Cortex of kidney (tissue), 1 donor: ENCODE data around the gene IL1R1.
"Not testable (repeated sequence)": the region's sequence is repeated elsewhere in the genome, so short reads cannot be mapped to it uniquely, and the experiment has no call there.

Source experiments
- DNase-seq: peaks from one replicate; lab custom pipeline; 2025; lab: John Stamatoyannopoulos, UW

IL1R1 gene

DNA sequence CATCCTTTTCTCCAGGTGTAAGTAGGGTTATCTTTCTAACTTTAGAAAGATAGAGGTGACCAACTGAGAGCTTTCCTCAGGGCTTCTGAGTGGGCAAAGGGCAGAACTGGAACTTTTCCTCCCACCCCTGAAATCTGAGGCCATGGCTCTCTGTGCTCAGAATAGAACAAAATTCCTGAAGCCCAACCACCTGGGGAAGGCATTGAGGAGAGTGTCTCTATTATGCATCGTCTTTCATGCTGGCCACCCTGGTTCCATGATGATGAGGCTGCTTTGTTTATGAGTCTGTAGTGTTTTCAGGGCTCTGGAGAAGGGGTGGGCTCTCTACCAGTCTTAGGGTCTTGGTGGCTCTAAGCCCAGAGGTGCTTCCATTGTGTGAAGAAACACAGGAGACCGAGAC is 30.7 kb upstream of the IL1R1 start:
- DNase-seq: no peak

DNA sequence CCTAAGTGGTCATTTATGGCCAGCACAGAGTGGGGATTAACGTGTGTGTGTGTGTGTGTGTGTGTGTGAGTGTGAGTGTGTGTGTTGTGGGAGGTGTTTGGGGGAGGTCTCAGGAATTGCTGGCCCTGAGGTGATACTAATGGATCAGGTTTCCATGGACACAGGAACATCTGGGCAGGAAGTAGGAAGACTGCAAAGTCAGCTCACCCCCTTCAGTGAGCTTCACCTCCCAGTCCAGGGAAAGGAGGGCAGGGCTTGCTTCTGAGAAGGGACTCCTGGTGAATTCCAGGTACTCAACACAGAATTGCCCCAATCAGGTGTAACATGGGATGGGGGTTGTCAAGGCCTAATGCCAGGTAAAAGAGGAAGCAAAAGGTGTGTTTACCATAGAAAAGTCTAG is 30.3 kb upstream of the IL1R1 start:
- no peak for DNase-seq

- DNase-seq: no peak
Measured at GRCh38 chr2:102112692-102113665, 29.6 kb upstream of the IL1R1 start.

- DNase-seq: no peak
Measured at GRCh38 chr2:102114290-102114721, 28.2 kb upstream of the IL1R1 start.

DNA sequence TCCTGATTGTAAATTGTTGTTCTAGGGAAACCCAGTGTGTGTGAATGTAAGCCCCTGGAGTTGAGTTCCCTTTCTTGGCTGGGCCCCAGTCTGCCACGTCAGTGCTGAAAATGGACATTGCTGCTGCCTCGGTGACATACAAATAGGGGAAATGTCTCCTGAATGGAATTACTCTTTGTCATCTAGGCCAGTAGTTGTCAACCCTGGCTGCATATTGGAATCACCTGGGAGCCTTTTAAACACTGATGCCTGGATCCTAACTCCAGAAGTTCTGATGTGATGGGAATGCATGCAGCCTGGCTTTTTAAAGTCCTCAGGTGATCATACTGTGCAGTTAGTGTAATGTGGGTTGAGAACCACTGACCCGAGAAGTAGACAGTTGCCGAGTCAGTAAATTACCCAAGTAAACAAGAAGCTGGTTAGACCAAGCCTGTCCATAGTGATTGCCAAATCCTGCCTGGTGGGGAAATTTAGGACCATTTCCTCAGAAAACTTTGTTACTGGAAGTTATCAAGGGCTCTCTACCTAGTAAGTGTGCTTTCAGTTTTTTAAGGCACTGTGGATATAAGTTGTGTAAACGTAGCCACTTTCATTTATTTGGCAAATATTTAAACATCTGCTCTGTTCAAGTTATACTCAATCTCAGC is 27.6 kb upstream of the IL1R1 start:
- no peak for DNase-seq

DNA sequence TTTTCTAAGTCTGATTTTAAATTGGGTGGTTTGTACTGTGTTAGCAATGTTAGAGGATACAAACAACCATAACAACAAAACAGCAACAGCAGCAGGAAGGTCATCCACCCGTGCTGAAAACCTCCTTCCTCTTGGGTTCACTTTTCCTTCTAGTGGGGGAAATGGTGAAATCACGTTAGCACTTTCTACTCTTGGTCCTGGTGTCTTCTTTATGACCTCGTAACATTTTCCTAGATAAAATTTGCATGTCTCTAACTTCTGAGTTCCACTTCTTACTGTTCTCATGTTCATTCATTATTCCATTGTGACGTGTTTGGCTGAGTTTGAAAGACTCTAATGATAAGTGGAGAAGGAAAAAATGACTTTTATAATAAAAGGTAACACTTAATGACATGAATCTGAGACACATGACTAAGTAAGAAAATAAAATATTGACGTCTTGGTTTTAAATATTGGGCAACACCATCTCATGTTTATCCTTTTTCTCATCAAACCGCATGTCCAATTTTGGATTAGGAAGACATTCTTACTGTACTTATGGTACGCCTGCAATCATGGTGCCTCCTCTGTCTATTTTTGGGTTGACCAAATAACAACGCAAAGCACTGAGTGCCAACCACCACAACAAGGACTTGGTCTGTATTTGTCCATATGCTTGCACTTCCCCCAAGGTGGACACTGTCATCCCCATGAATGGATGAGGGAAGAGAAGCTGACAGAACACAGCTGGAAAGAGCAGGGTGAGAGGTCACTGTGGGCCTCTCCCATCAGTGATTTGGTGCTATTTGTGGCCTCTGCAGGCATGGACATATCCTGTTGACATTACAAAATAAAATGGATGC is 25.7 kb upstream of the IL1R1 start:
- DNase-seq: no peak

GRCh38 chr2:102117472-102117858 is 25.1 kb upstream of the IL1R1 start:
- no peak for DNase-seq

DNA sequence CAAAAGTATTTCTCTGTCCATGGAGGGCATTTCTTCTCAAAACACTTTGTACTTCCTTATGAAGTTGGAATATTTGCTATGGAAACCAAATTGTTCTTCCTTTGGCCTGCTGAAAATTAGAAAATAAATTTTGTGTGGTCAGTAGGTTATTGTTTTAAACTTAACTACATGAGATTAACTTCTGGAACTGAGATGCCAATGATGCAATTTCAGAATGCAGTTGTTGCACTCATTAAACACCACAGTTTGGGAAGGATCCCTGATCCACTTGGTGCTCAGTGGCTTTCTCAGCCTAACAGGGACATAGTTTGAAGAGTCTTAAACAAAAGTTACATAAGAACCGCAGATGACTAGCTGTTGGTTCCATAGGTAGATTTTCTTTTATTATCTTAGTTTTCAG is 23.3 kb upstream of the IL1R1 start:
- DNase-seq: no peak

GRCh38 chr2:102120261-102120660 is 22.3 kb upstream of the IL1R1 start:
- no peak for DNase-seq

- no peak for DNase-seq
Measured at GRCh38 chr2:102120701-102121159, 21.8 kb upstream of the IL1R1 start.

- DNase-seq: no peak
Measured at GRCh38 chr2:102122115-102122514, 20.4 kb upstream of the IL1R1 start.

GRCh38 chr2:102122909-102123308 is 19.6 kb upstream of the IL1R1 start:
- no peak for DNase-seq

GRCh38 chr2:102124421-102124820 is 18.1 kb upstream of the IL1R1 start:
- not testable (repeated sequence) for DNase-seq

- DNase-seq: no peak
Measured at GRCh38 chr2:102126169-102126568, 16.4 kb upstream of the IL1R1 start.

DNA sequence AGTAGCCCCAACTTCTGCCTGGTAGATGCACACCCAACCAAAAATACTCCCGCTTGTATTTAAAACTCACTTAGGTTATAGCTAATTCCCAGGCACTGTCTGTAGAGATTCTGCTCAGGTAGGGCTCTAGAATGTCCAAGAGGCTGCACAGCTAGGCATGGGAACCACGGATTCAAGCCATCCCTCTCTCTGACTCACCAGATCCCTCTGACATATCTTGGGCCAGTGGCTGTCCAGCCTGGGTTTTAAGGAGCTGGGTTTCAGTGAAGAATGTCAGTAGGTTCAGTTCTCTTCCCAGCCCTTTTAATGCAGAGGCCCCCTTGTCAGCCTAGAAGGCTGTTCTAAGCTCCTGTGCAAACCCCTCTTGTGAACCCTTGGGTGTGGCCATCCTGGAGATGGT is 15.9 kb upstream of the IL1R1 start:
- no peak for DNase-seq

DNA sequence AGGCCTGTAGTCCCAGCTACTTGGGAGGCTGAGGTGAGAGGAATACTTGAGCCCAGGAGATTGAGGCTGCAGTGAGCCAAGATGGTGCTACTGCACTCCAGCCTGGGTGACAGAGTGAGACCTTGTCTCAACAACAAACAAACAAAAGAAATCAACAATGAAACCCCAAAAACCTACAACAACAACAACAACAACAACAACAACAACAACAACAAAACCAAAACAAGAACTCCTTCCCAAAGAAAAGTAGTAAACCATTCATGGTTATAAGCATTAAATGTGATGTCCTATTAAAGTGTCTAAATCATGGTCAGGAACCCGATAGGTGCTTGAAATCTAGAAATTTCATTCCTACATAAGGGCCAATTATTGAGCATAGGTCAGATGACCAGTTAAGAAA is 13.5 kb upstream of the IL1R1 start:
- DNase-seq: no peak

GRCh38 chr2:102129951-102130646 is 12.4 kb upstream of the IL1R1 start:
- DNase-seq: no peak

- no peak for DNase-seq
Measured at GRCh38 chr2:102130647-102130991, 11.9 kb upstream of the IL1R1 start.

DNA sequence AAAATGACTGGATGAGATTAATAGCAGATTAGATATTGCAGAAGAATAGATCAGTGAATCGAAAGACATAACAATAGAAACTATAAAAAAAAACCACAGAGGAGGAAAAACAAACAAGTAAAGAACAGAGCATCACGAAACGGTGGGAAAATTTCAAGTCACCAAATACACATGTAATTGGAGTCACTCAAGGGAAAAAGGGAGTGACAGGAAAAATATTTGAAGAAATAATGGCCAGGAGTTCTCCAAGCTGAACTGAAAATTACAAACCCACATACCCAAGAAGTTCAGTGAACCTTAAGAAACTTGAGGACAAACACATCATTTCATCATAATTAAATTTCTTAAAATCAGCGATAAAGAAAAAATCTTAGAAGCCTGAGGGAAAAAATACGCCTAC is 11.0 kb upstream of the IL1R1 start:
- no peak for DNase-seq

- DNase-seq: no peak
Measured at GRCh38 chr2:102137138-102137537, 5.4 kb upstream of the IL1R1 start.

- no peak for DNase-seq
Measured at GRCh38 chr2:102138331-102138730, 4.2 kb upstream of the IL1R1 start.

GRCh38 chr2:102139851-102140250 is 2.7 kb upstream of the IL1R1 start:
- no peak for DNase-seq
